Measurements from ENCODE around the gene SPATA46. TPM values are rescaled to one million over a fixed set of nuclear protein-coding genes. Genes with fewer than 3 reads are reported as not detected.

SPATA46 gene
- total RNA-seq, 3 donors from 2014 or later = not detected

- Histone ChIP-seq H3K27me3 (no peaks in the 10 kb centered on the region), H3K27ac (no peak overlapping the region), H3K4me1 (no peaks in the 10 kb centered on the region), H3K4me3 (no peak overlapping the region), H3K9me3 (no peaks in the 10 kb centered on the region), H3K36me3 (no peaks in the 10 kb centered on the region)
- intact Hi-C loops (cut with DNase I; ENCODE audit: low total_unique reads) = no loop called here
- TF ChIP-seq, protein P1, sequence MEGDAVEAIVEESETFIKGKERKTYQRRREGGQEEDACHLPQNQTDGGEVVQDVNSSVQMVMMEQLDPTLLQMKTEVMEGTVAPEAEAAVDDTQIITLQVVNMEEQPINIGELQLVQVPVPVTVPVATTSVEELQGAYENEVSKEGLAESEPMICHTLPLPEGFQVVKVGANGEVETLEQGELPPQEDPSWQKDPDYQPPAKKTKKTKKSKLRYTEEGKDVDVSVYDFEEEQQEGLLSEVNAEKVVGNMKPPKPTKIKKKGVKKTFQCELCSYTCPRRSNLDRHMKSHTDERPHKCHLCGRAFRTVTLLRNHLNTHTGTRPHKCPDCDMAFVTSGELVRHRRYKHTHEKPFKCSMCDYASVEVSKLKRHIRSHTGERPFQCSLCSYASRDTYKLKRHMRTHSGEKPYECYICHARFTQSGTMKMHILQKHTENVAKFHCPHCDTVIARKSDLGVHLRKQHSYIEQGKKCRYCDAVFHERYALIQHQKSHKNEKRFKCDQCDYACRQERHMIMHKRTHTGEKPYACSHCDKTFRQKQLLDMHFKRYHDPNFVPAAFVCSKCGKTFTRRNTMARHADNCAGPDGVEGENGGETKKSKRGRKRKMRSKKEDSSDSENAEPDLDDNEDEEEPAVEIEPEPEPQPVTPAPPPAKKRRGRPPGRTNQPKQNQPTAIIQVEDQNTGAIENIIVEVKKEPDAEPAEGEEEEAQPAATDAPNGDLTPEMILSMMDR (IDR thresholded peaks at IDR 0.05) = no peak
- TF ChIP-seq POLR2AphosphoS5 (IDR thresholded peaks at IDR 0.05) (no peak), POLR2A (IDR thresholded peaks at IDR 0.05) (no peak)
- no peak for DNase-seq (ENCODE audit: low spot score in 2 of 2)
Observed at GRCh38 chr1:162384116-162384515, 7.5 kb upstream of the SPATA46 start.

GRCh38 chr1:162383516-162383915, 6.9 kb upstream of the SPATA46 start:
- no peak for TF ChIP-seq POLR2AphosphoS5 (IDR thresholded peaks at IDR 0.05)
- TF ChIP-seq, protein P1 (IDR thresholded peaks at IDR 0.05) = no peak
- TF ChIP-seq POLR2A (IDR thresholded peaks at IDR 0.05) = no peak
- H3K27me3 ChIP-seq = no peaks in the 10 kb centered on the region
- no peaks in the 10 kb centered on the region for H3K9me3 ChIP-seq
- DNase-seq (ENCODE audit: low spot score in 2 of 2) = no peak
- H3K4me1 ChIP-seq = no peaks in the 10 kb centered on the region
- no peaks in the 10 kb centered on the region for H3K36me3 ChIP-seq
- intact Hi-C loops (cut with DNase I; ENCODE audit: low total_unique reads) = no loop called here
- no peak overlapping the region for H3K4me3 ChIP-seq
- no peak overlapping the region for H3K27ac ChIP-seq

DNA sequence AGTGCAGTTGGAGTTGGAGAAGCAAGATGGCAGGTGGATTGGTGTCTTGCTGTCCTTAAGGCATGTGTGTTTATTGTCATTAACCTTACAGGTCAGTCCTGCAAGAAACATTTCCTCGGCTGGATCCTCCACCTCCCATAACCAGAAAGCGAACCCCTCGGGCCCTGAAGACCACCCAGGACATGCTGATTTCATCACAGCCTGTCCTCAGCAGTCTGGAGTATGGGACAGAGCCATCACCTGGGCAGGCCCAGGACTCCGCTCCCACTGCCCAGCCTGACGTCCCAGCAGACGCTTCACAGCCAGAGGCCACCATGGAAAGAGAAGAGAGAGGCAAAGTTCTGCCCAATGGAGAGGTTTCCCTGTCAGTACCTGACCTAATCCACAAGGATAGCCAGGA, 6.4 kb upstream of the SPATA46 start:
- no peaks in the 10 kb centered on the region for H3K9me3 ChIP-seq
- H3K27ac ChIP-seq = no peak overlapping the region
- TF ChIP-seq, protein P1 (IDR thresholded peaks at IDR 0.05) = no peak
- TF ChIP-seq POLR2AphosphoS5 (IDR thresholded peaks at IDR 0.05) = no peak
- TF ChIP-seq POLR2A (IDR thresholded peaks at IDR 0.05) = no peak
- intact Hi-C loops (cut with DNase I; ENCODE audit: low total_unique reads) = no loop called here
- no peaks in the 10 kb centered on the region for H3K27me3 ChIP-seq
- H3K36me3 ChIP-seq = no peaks in the 10 kb centered on the region
- no peak overlapping the region for H3K4me3 ChIP-seq
- no peaks in the 10 kb centered on the region for H3K4me1 ChIP-seq
- DNase-seq (ENCODE audit: low spot score in 2 of 2) = no peak

- no peak for DNase-seq (ENCODE audit: low spot score in 2 of 2)
Observed at GRCh38 chr1:162381941-162382750, 5.5 kb upstream of the SPATA46 start.

GRCh38 chr1:162381383-162381782, 4.7 kb upstream of the SPATA46 start, which contains the start of gene C1orf226:
C1orf226 (plus strand) TSS chr1:162381728; CDS start chr1:162381902, 174 bp downstream.
- TF ChIP-seq POLR2AphosphoS5 (IDR thresholded peaks at IDR 0.05) = no peak
- TF ChIP-seq, protein P1 (IDR thresholded peaks at IDR 0.05) = no peak
- no peaks in the 10 kb centered on the region for H3K9me3 ChIP-seq
- H3K36me3 ChIP-seq = no peaks in the 10 kb centered on the region
- H3K27me3 ChIP-seq = no peaks in the 10 kb centered on the region
- DNase-seq (ENCODE audit: low spot score in 2 of 2) = no peak
- no peak within 1 kb of the TSS for H3K27ac ChIP-seq
- H3K4me3 ChIP-seq = no peak within 1 kb of the TSS
- H3K4me1 ChIP-seq = no peaks in the 10 kb centered on the region
- intact Hi-C loops (cut with DNase I; ENCODE audit: low total_unique reads) = no loop called here

More at GRCh38 chr1:162381941-162382750, 5.5 kb upstream of the SPATA46 start:
- H3K36me3 ChIP-seq = no peaks in the 10 kb centered on the region
- TF ChIP-seq POLR2A (IDR thresholded peaks at IDR 0.05) (no peak), POLR2AphosphoS5 (IDR thresholded peaks at IDR 0.05) (no peak)
- TF ChIP-seq, protein P1 (IDR thresholded peaks at IDR 0.05) = no peak
- H3K9me3 ChIP-seq = no peaks in the 10 kb centered on the region
- no peaks in the 10 kb centered on the region for H3K27me3 ChIP-seq
- H3K27ac ChIP-seq = no peak overlapping the region
- intact Hi-C loops (cut with DNase I; ENCODE audit: low total_unique reads) = no loop called here
- H3K4me1 ChIP-seq = no peaks in the 10 kb centered on the region
- H3K4me3 ChIP-seq = no peak overlapping the region

Measured in breast epithelium (tissue), 4 donors.